Hepatocyte (in vitro differentiated cells): ENCODE measurements around the gene CXADR. TPM values are rescaled to one million over a fixed set of nuclear protein-coding genes. Genes with fewer than 3 reads are reported as not detected.
"Not testable (repeated sequence)": the region's sequence is repeated elsewhere in the genome, so short reads cannot be mapped to it uniquely, and the experiment has no call there.

Experiments used
- DNase-seq: peaks from one replicate; pipeline ENCODE4 v3.0.0-alpha.2; 2016; ENCODE audit warnings: low spot score
- H2AFZ ChIP-seq: fragments of 200-600 bp; sonication (generic); 2 replicates; pipeline ENCODE4 v1.6.0; 2016; ENCODE audit warnings: antibody characterized with exemption, mild to moderate bottlenecking
- H3K27ac ChIP-seq: fragments of 200-600 bp; sonication (generic); 2 replicates; pipeline ENCODE4 v1.5.1; 2016; ENCODE audit warnings: mild to moderate bottlenecking
- H3K27me3 ChIP-seq: fragments of 200-600 bp; sonication (generic); 2 replicates; pipeline ENCODE4 v1.6.1; 2016
- H3K36me3 ChIP-seq: fragments of 200-600 bp; sonication (generic); replicated peaks from 2 replicates; pipeline ENCODE4 v1.5.1; 2016; ENCODE audit warnings: low read depth; ENCODE audit not compliant: insufficient read depth
- H3K4me1 ChIP-seq: fragments of 200-600 bp; sonication (generic); 2 replicates; pipeline ENCODE4 v1.5.1; 2016; ENCODE audit warnings: mild to moderate bottlenecking, moderate library complexity; ENCODE audit not compliant: insufficient read depth
- H3K4me2 ChIP-seq: fragments of 200-600 bp; sonication (generic); 2 replicates; pipeline ENCODE4 v1.6.0; 2016
- H3K4me3 ChIP-seq: fragments of 200-600 bp; sonication (generic); 2 replicates; pipeline ENCODE4 v1.5.1; 2016; ENCODE audit warnings: mild to moderate bottlenecking
- H3K79me2 ChIP-seq: fragments of 200-600 bp; sonication (generic); 2 replicates; pipeline ENCODE4 v1.6.0; 2017; ENCODE audit warnings: mild to moderate bottlenecking
- H3K9me2 ChIP-seq: fragments of 200-600 bp; sonication (generic); replicated peaks from 2 replicates; pipeline ENCODE4 v1.6.0; 2017; ENCODE audit warnings: mild to moderate bottlenecking; ENCODE audit not compliant: insufficient read depth
- H3K9me3 ChIP-seq: fragments of 200-600 bp; sonication (generic); 2 replicates; pipeline ENCODE4 v1.5.1; 2016; ENCODE audit warnings: low read depth, mild to moderate bottlenecking
- H4K20me1 ChIP-seq: fragments of 200-600 bp; sonication (generic); 2 replicates; pipeline ENCODE4 v1.6.0; 2016; ENCODE audit warnings: mild to moderate bottlenecking; ENCODE audit not compliant: insufficient read depth, poor library complexity, severe bottlenecking
- CTCF ChIP-seq: fragments of 200-600 bp; sonication (generic); IDR thresholded peaks from 2 replicates; pipeline ENCODE4 v1.5.1; 2016; ENCODE audit warnings: antibody characterized with exemption, mild to moderate bottlenecking; ENCODE audit not compliant: poor library complexity
- EZH2 ChIP-seq: fragments of 200-600 bp; sonication (generic); IDR thresholded peaks from 2 replicates; pipeline ENCODE4 v1.6.1; 2016; ENCODE audit warnings: antibody characterized with exemption, mild to moderate bottlenecking, borderline replicate concordance
- EZH2phosphoT487 ChIP-seq: fragments of 200-600 bp; sonication (generic); IDR thresholded peaks from one replicate; pipeline ENCODE4 v1.6.1; 2018; ENCODE audit warnings: antibody characterized with exemption, mild to moderate bottlenecking, low read depth, moderate library complexity; ENCODE audit not compliant: unreplicated experiment, severe bottlenecking
- WGBS: methylation state at CpG from one replicate; pipeline ENCODE4 v1.1.6; 2016; ENCODE audit warnings: low lambda C conversion rate; ENCODE audit errors: missing lambda C conversion rate; 5-methylcytosine and 5-hydroxymethylcytosine counted together
- polyA plus RNA-seq: library from polyadenylated mRNA; unstranded; fragments of >200 nt; fragmentation: Nextera tagmentation; extraction: Ambion mirVana; gene quantifications from 2 replicates; pipeline ENCODE4 v1.2.1, GENCODE V29; 2016
- total RNA-seq: library from RNA; depleted of rRNA; stranded (reverse); fragments of >200 nt; gene quantifications from 2 replicates; pipeline ENCODE4 v1.2.3, GENCODE V29; 2014

CXADR gene
- total and polyA plus RNA-seq, 2 experiments from 2014 or later, result 75.0 to 93.4 TPM

GRCh38 chr21:17498586-17498985, 14.3 kb upstream of the CXADR start:
- Histone ChIP-seq H2AFZ (no peak overlapping the region), H3K9me2 (no peaks in the 10 kb centered on the region), H3K9me3 (no peaks in the 10 kb centered on the region), H3K4me1 (no peaks in the 10 kb centered on the region), H4K20me1 (no peaks in the 10 kb centered on the region), H3K27me3 (no peaks in the 10 kb centered on the region), H3K4me2 (no peak overlapping the region), H3K4me3 (no peak overlapping the region), H3K36me3 (no peaks in the 10 kb centered on the region), H3K79me2 (no peaks in the 10 kb centered on the region), H3K27ac (no peak overlapping the region)
- no peak for DNase-seq
- TF ChIP-seq EZH2, result no peak
- no peak for TF ChIP-seq EZH2phosphoT487
- no peak for TF ChIP-seq CTCF
- WGBS, result 70% methylated on average over 2 of the region's 2 CpGs

- Histone ChIP-seq H4K20me1 (no peaks in the 10 kb centered on the region), H3K4me2 (peak overlapping the region; percentile 41), H3K4me3 (no peak overlapping the region), H3K27me3 (no peaks in the 10 kb centered on the region), H3K9me2 (no peaks in the 10 kb centered on the region), H3K9me3 (no peaks in the 10 kb centered on the region), H3K4me1 (no peaks in the 10 kb centered on the region), H3K36me3 (no peaks in the 10 kb centered on the region), H3K27ac (peak overlapping the region; percentile 62), H3K79me2 (no peaks in the 10 kb centered on the region), H2AFZ (peak overlapping the region; percentile 33)
- TF ChIP-seq EZH2 (no peak), EZH2phosphoT487 (peak; percentile 85)
- 27% methylated on average over 4 of the region's 4 CpGs for WGBS
- DNase-seq, result peak; percentile 31
These were observed 11.5 kb upstream of the CXADR start for GRCh38 chr21:17501107-17502006.

- DNase-seq, H4K20me1 ChIP-seq, H3K36me3 ChIP-seq, H3K4me2 ChIP-seq, H3K9me2 ChIP-seq, H3K27me3 ChIP-seq, H3K79me2 ChIP-seq, H2AFZ ChIP-seq, H3K4me3 ChIP-seq, H3K27ac ChIP-seq, H3K4me1 ChIP-seq, H3K9me3 ChIP-seq: not testable (repeated sequence)
- WGBS, result 85% methylated on average over 5 of the region's 5 CpGs
These were observed 9.9 kb upstream of the CXADR start for GRCh38 chr21:17502985-17503384.

- DNase-seq, result no peak
- no peak overlapping the region for H3K4me2 ChIP-seq
These were observed 5.9 kb upstream of the CXADR start for GRCh38 chr21:17506951-17507350.

More at GRCh38 chr21:17506951-17507350, 5.9 kb upstream of the CXADR start:
- Histone ChIP-seq H3K27ac (no peak overlapping the region), H3K4me1 (no peaks in the 10 kb centered on the region), H3K27me3 (no peaks in the 10 kb centered on the region), H2AFZ (no peak overlapping the region), H3K9me3 (no peaks in the 10 kb centered on the region), H3K79me2 (no peaks in the 10 kb centered on the region), H3K9me2 (no peaks in the 10 kb centered on the region), H3K4me3 (no peak overlapping the region), H4K20me1 (no peaks in the 10 kb centered on the region), H3K36me3 (no peaks in the 10 kb centered on the region)
- 74% methylated on average over 7 of the region's 7 CpGs for WGBS
- no peak for TF ChIP-seq EZH2phosphoT487
- no peak for TF ChIP-seq CTCF
- no peak for TF ChIP-seq EZH2
